Stimulated activated naive CD8-positive, alpha-beta T cell treated with anti-CD3 and anti-CD28 coated beads, Interleukin-15, Interleukin-2, amounts not matched to agents 100 U/mL and 50 U/mL, for 24 hours (primary cell): Measurements from ENCODE around the gene GRAMD2A.

Experiments used
- ATAC-seq: fragments of 150-1000 bp; cut with Tn5 transposase; one replicate; pipeline ENCODE4 v1.10.0; 2021
- DNase-seq: peaks from one replicate; pipeline ENCODE4 v3.0.0; 2021

GRAMD2A gene

DNA sequence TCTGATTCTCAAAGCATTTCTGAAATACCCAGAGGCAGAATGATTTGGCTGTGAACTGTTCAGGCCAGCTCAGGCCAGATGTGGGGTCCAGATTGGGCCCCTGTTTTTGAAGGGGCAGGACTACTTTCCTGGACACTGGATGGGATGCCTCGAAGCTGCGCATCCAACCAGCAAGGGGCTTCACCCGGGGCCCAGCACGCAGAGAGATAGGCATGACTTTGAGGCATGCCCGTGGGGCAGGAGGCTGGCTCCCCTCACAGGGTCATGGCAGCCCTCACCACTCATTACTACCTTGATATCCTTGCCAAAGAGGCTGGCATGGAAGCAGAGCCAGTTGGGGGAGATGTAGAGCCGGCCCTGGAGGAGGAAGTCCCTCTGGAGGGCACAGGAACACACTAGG lies 30.1 kb downstream of the GRAMD2A start:
- no peak for DNase-seq
- ATAC-seq, result no peak

DNA sequence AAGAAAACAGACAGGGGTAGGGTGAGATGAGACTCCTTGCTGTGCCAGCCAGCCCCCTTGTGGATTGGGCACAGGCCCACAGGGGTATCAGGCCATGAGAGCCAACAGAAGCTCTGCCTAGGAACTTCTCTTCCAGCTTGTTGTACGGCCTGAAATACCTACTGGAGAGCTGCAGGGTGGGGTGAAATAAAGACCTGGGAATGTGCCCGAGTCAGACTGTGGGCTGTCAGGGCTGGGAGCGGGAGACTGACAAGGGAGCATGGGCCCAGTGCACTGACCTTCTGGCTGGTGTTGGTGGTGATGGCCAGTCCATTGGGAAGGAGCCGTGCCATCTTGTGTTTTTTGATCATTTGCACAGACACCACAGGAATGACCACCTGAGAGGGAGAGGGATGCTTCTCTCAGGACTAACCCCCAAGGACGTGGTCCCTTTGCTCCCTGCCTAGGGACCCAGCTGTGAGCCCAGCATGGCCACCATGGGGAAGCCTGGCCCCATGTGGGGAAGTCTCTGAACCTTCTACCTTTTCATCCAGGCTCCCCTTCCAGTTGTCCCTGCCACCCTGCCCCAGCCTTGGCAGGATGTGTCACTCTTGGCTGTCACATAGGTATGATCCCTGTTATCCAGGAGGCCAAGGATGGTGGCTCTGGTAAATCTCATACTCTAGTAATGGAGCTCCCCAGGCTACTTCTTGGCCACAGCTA lies 30.7 kb downstream of the GRAMD2A start:
- no peak for DNase-seq

GRCh38 chr15:72163719-72164118 lies 33.9 kb downstream of the GRAMD2A start:
- DNase-seq (no peak), ATAC-seq (no peak)

More for the DNA sequence above, 30.7 kb downstream of the GRAMD2A start:
- ATAC-seq, result no peak

GRCh38 chr15:72162569-72162968 lies 35.0 kb downstream of the GRAMD2A start:
- no peak for ATAC-seq
- no peak for DNase-seq

DNA sequence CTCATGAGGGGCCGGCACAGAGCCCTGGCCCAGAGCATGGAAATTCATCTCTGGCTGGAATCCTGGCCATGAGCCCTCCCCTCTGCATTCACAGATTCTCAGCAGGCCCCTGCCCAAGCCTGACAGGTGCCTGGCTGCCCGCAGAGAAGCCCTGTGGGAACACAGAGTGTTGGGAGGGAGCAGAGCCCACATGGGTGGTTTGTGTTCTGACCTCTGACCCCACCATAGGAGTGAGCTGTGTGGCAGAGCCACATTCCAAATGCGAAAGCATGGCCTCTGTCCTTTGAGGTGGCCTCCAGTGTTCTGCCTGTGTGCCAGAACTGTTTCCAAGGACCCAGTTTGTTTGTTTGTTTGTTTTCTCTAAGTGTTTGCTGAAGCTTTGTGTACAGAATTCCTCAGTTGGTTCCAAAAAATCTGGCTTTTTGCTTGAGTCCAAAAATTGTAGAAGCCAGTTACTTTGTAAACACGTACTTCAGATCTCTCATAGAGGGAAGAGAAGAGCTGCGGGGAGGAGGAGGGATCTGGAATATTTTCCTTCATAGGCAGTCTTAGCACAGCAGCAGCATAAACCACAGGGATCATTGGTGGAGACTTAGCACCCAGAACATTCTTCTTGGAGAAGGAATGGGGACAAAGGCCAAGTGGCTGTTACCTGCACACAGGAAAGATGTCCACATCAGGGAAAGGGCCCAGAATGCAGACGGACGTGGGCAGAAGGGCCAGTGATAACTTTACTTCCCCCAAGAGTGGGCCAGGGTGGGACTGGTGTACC lies 36.0 kb downstream of the GRAMD2A start:
- ATAC-seq (no peak), DNase-seq (no peak)

DNA sequence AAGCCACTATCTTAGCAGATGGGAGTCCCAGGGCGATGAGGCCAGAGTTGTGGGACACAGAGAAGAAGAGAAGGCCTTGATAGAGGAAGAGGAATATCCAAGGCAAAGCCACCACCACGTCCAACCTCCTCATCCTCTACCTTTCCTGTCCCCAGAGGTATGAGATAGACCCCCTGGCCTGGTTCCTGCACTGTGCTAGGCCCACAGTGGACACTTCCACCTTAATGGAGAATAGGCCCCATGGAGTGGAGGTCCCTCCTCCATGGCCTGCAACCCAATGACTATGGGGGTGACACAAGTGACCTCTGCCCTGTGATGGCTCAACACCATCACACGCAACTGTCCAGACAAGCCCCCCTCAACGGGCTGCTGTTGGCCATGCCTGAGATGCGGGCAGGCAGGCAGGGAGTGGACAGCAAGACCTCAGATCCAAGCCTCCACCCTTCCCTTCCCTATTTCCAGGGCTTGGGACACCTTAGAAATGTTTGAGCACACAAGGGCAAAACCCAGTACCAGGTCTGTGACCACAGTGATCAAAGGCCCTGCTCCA lies 36.8 kb downstream of the GRAMD2A start:
- DNase-seq (no peak), ATAC-seq (no peak)

- DNase-seq, result no peak
- ATAC-seq, result no peak
These were observed 40.7 kb downstream of the GRAMD2A start for GRCh38 chr15:72156928-72157327.

- ATAC-seq (peak; percentile 83), DNase-seq (peak; percentile 85)
These were observed 41.7 kb downstream of the GRAMD2A start for GRCh38 chr15:72155635-72156616.

DNA sequence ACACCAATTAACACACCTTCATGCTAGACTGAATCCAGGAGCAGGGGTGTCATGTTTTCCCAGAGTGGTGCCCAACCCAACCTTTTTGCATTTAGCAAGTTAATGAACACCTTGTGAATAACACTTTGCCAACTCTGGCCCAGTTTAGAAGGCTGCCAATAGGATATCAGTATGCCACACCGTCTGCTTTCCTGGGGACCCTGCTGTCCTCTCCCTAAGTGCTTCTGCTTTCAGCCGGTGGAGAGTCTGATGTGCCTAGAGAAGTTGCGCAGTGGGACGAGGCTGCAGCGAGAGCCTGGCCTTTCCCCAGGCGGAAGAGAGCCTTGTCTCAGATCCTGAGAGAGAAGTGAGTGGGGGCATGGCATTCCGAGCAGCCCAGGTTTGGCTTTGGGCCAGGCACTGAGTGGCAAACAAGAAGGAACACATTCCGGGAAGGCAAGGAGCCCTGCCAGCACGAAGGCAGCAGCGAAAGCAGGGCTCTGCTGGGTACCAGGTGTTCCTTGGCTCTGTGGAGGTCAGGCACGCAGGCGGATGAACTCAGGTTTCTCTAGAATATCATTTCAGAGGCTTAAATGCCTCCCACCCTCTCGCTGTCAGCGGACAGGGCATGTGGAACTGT lies 42.5 kb downstream of the GRAMD2A start:
- ATAC-seq (no peak), DNase-seq (no peak)

DNA sequence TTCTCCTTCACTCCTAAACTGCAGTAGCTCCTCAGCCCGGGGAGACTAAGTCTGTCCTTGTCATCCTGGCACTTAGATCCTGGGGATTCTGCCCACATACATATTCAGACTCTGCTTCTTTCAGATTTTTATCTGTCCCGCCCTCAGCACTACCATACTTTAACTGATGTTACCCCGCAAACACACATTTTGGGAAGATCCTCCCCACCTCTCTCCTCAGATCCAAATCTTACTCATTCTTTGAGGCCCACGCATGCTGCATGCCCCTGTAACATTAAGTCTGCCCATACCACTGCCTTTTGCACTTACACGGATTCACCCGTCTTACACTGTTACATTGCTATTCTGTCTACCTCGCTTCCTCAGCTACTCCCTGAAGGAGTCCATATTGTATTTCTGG lies 43.3 kb downstream of the GRAMD2A start:
- ATAC-seq (no peak), DNase-seq (no peak)

DNA sequence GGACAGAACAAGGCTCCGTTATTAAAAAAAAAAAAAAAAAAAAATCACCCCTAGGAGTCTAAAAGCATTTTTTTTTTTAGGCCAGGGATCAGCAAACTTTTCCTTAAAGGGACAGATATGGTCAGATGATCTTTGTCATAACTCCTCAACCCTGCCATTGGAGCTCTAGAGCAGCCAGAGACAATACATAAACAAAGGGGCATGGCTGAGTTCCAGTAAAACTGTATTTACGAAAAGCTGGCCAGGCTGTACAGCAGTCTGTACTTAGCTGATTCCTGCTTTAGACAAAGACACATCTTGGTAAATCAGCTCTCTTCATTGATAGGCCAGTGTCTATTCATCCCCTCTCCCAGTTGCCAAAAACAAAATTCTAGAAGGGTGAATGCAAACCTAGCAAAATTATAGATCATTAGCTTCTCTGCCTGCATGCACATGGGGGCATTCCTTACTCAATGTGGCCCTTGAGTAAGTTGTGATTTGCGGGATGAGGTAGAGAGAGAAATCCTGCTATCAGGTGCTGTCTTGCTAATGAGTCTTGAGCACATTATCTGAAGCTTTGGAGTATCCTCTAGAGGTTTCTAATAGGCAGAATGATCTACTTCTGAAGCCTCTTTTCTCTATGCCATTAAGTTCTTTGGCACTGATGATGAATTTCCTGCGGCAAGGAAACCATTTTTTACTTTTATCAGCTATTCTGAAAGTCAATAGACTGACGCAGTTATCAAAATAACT lies 44.2 kb downstream of the GRAMD2A start:
- no peak for ATAC-seq

GRCh38 chr15:72147418-72147817 lies 50.2 kb downstream of the GRAMD2A start:
- ATAC-seq (no peak), DNase-seq (no peak)

More for the DNA sequence above, 44.2 kb downstream of the GRAMD2A start:
- DNase-seq, result no peak

DNA sequence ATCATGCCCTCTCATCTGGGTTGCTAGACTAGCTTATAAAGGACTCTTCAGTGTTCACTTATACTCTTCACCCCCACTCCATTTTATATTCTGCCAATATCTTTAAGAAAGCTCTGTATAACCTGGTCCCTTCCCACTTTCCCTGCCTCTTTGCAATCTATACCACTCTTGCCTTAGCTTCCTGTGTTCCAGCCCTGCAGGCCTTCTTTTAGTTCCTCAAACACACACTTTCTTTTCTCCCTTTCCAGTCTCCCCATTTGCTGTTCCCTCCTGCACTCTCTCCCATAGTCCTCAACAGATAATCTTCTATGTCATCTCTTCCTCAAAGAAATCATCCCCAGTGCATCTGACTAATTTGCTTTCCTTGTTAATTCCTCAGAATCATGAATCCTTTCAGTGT lies 50.7 kb downstream of the GRAMD2A start:
- ATAC-seq (no peak), DNase-seq (no peak)

- DNase-seq (no peak), ATAC-seq (no peak)
These were observed 51.4 kb downstream of the GRAMD2A start for GRCh38 chr15:72146221-72146620.

- ATAC-seq (peak; percentile 46), DNase-seq (no peak)
These were observed 56.2 kb downstream of the GRAMD2A start for GRCh38 chr15:72141171-72142084.

- ATAC-seq (no peak), DNase-seq (no peak)
These were observed 57.5 kb downstream of the GRAMD2A start for GRCh38 chr15:72140088-72140487.

DNA sequence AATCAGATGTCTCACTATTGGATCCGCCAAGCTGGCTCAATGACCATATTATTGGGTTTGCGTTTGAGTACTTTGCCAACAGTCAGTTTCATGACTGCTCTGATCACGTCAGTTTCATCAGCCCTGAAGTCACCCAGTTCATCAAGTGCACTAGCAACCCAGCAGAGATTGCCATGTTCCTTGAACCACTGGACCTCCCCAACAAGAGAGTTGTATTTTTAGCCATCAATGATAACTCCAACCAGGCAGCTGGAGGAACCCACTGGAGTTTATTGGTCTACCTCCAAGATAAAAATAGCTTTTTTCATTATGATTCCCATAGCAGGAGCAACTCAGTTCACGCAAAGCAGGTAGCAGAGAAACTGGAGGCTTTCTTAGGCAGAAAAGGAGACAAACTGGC lies 57.9 kb downstream of the GRAMD2A start:
- DNase-seq (no peak), ATAC-seq (no peak)

GRCh38 chr15:72136170-72137051 lies 61.2 kb downstream of the GRAMD2A start:
- ATAC-seq (no peak), DNase-seq (no peak)

DNA sequence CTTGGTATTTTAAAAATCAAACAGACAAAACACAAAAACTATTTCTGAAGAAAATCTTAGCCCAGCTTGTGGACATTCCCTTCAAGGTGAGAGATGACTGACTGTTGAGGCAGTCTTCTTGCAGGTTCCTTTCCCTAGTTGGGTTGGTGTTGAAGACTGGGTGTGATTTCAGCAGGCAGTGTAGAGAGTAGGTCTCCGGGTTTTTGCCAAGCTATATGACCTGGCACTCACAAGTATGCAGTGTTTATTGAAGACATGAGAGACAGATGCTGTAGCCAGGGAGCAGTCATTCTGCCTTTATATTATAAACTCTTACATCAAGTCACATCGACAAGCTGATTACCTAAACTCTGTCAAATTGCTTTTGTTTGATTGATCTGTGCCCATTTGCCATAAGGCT lies 61.9 kb downstream of the GRAMD2A start:
- no peak for ATAC-seq
- DNase-seq, result no peak
